GM21723 (cell line): ENCODE results near the gene AUP1.

Experiments used
- ATAC-seq: cut with Tn5 transposase; IDR thresholded peaks from one replicate; pipeline ENCODE4 v1.9.1; 2021; ENCODE audit warnings: mild to moderate bottlenecking, moderate library complexity; ENCODE audit not compliant: unreplicated experiment

AUP1 gene

GRCh38 chr2:74515271-74515980 is 14.1 kb downstream of the AUP1 start:
- no peak for ATAC-seq

GRCh38 chr2:74514368-74515270 is 14.9 kb downstream of the AUP1 start, which contains the start of gene TLX2:
Gene TLX2, plus strand, starts transcription at chr2:74514450. Its CDS starts 357 bp downstream, at chr2:74514807.
- no peak for ATAC-seq

GRCh38 chr2:74513605-74514367 is 15.7 kb downstream of the AUP1 start:
- ATAC-seq: no peak

GRCh38 chr2:74512744-74513604 is 16.5 kb downstream of the AUP1 start:
- ATAC-seq: no peak

- ATAC-seq: no peak
Observed at GRCh38 chr2:74511104-74511989, 18.2 kb downstream of the AUP1 start.

GRCh38 chr2:74510272-74510671 is 19.2 kb downstream of the AUP1 start:
- ATAC-seq: no peak

- peak; percentile 20 for ATAC-seq
Observed at GRCh38 chr2:74507926-74508520, 21.5 kb downstream of the AUP1 start.

GRCh38 chr2:74507145-74507925 is 22.2 kb downstream of the AUP1 start, which contains the start of gene PCGF1:
Gene PCGF1, minus strand, starts transcription at chr2:74507695. Its CDS starts 27 bp downstream, at chr2:74507668.
- peak; percentile 88 for ATAC-seq

GRCh38 chr2:74505448-74506246 is 23.9 kb downstream of the AUP1 start:
- no peak for ATAC-seq

GRCh38 chr2:74504591-74504990 is 24.9 kb downstream of the AUP1 start:
- no peak for ATAC-seq

- ATAC-seq: no peak
Observed at GRCh38 chr2:74503506-74504475, 25.7 kb downstream of the AUP1 start.

- peak; percentile 34 for ATAC-seq
Observed at GRCh38 chr2:74502720-74503505, 26.6 kb downstream of the AUP1 start.

- no peak for ATAC-seq
Observed at GRCh38 chr2:74502147-74502719, 27.3 kb downstream of the AUP1 start.

- no peak for ATAC-seq
Observed at GRCh38 chr2:74501335-74502071, 28.0 kb downstream of the AUP1 start.
